ENCODE measurements around the gene MED7.

The MED7 gene

DNA sequence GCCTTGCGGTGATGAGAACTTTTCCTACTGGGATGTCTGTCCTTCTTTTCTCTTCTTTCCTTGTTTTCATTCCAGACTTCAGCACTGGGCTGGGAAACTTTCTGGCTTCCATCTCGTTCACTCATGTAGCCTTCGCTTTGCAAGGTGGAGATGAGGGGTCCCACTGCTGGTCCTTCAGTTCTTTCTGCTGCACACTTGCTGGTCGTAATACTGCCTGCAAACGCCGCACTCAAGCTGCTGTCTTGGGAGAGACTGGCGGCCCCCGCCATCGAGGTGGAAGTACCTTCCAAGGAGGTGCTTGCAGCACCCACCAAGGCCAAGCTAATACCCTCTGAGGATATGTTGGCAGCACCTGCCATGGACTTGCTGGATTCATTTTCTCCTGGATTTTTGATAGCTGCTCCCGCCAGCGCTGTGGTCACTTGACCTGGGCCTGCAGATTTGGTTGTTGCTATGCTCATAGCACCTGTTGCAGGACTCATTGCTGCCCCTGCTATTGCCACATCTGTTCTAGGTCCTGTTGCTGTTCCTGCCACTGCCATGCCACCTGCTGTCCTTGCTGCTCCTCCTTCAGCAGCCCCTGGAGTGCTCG is 20.4 kb upstream of the MED7 start:
- no peak for DNase-seq

DNA sequence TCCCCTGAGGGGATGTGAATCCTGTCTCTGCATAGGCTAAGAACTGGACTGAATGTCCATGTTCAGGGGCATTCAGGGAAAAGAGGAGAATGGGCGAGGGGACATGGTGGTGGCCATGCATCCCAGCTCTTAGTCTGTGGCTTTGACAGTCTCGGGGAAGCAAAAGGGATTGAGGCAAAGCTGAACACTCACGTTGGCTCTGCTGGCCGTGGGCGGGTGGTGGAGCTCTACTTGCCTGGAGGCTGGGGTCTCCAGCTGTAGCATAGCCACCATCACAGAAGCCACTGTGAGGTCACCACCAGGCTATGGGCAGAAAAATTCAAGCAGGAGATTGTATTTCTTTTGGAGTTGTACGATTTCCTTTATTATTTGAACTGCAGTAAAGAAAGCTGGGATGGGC is 19.3 kb upstream of the MED7 start:
- no peak for DNase-seq

DNA sequence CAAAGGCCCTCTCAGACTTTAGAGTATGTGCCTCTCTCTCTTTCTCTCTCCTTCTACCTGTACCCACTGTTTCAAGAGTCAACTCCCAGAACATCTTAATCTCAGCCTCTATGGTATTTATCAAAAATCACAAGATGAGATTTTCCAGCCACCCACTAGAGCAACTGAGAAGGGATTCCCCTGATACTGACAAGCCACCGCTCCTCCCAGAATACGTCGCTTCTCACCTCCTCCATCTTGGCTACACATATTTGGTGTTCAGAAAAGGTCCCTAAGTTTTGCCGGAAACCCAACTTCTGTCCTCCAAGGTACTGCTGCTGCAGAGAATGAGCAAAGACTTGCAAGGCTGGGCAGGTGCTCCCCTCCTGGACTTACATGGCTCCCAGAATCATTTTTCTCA is 17.3 kb upstream of the MED7 start:
- no peak for DNase-seq

DNA sequence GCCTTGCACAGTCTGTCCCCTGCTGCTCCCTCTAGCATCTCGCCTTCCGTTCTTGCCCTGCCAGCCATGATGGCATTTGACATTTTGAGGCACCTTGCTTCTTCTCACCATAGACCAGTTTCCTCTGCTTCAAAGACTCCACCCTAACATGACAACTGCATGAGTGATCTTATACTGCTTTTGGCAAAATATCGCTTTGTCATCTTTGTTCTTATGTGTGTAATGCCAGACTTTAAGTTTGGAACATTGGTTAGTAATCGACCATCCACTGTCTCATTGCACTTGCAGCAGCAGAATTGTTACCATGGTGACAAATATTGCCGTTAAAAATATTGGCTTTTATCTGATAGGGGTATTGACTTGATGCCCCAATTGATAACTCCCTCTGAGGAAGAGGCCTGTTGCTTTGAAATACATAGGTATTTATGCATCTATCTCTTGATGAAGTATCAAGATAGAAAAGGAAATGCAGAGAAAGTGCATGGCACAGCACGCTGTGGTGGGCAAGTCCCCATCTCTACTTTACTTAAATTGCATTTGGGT is 16.6 kb upstream of the MED7 start:
- DNase-seq: no peak

DNA sequence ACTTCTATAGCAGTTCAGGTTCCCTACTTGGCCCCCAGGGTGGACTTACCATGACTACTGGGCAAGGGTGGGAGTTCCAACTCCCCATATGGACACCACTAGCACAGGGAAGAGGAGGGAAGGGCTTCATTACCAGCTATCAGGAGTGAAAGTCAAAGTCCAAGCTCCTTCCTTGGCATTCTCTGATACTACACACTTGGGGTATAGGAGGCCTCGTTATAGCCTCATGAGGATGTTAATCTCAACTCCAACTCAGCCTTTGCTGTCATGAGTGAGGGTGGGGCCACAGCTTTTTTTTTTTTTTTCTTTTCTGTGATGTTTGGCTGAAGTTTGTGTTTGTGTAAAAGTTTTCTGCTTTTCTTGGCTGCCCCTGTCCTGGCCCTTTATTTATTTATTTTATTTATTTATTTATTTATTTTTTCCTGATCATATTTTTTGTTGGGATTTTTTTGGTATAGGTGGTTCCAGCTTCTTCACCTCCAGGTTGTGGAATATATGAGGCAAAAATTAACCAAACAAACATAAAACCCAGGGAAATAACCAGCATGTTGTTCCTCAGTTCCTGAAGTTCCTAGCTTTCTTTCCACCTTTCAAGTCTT is 14.7 kb upstream of the MED7 start:
- no peak for DNase-seq

DNA sequence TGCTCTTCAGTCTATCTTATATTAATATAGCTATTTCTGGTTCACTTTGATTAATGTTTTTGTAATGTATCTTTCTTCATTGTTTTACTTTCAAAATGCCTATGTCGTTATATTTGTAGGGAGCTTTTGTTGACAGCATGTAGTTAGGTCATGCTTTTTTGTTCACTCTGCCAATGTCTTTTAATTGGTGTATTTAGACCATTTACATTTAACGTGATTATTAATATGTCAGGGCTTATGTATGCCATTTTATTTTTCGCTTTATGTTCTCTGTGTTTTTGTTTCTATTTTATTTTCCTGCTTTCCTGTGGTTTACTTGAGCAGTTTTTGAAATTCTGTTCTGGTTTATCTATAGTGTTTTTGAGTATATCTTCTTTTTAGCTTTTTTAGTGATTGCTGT is 12.6 kb upstream of the MED7 start:
- no peak for DNase-seq

DNA sequence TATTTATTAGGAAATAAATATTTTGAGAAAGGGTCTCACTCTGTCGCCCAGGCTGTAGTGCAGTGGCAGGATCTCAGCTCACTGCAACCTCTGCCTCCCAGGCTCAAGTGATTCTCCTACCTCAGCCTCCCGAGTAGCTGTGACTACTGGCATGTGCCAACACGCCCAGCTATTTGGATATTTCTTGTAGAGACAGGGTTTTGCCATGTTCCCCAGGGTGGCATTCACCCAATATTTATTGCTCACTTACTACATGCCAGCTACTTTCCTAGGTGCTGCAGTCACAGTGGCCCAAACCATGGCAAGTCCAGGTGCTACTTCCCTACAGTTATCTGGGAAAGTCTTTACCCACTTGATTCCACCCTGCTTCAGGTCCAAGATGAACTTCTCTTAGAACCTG is 8.3 kb upstream of the MED7 start:
- DNase-seq: no peak

DNA sequence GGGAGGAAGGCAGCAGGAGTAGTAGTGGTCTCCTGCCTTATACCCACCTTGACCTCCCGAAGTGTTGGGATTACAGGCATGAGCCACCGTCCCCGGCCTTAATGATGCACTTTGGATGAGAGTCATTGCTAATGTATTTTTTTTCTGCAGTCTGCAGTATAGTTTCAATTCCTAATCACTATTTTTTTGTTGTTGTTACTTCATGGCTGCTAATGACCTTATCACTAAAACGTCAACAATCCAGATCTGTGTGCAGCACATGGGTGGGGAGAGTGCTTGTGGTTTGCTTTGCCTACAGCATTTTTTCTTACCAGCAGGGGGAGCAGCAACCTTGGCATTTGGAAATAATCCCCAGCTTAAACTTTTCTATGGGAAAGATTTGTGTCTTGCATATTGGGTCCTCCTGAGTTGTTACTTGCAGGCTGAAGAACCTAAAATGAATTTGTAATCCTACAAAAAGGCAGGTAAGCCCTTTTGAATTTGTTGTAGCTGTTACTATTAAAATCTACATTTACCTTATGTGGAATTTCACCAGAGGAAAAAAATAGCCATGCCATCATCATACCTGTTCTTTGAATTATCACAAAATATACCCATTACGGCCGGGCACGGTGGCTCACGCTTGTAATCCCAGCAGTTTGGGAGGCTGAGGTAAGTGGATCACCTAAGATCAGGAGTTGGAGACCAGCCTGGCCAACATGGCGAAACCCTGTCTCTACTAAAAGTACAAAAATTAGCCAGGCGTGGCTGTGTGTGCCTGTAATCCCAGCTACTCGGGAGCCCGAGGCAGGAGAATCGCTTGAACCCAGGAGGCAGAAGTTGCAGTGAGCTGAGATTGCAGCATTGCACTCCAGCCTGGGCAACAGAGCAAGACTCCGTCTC is 6.3 kb upstream of the MED7 start:
- peak; percentile 51 for DNase-seq

DNA sequence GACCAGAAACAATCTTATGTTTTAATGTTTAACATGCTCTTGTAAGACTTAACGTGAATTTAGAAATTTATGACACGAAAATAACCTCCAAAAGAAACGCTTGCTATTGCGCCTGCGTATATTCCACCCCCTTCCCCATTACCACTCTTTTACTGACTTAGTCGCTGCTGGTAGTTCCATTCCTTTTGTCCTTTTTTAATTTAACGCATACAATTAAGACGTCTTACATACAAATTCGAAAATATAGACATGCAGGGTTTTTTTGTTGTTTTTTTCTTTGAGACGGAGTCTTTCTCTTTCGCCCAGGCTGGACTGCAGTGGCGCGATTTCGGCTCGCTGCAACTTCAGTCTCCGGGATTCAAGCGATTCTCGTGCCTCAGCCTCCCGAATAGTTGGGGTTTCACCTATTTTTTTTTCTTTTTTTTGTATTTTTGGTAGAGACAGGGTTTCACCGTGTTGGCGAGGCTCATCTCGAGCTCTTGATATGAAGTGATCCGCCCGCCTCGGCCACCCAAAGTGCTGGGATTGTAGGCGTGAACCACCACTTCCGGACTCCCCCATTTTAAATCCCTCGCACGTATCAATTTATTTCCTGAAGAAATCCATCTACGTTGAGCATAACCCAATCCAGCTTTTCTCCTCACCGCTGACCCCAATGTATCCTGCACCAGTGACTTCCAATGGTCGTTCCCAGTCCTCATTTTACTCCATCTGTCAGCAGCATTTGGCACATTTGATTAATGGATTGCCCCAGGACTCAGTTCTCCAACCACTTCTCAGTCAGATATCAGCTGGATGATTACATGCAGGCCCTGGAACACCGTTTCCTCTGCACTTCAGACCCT is 684 bp upstream of the MED7 start:
- peak; percentile 79 for DNase-seq

DNA sequence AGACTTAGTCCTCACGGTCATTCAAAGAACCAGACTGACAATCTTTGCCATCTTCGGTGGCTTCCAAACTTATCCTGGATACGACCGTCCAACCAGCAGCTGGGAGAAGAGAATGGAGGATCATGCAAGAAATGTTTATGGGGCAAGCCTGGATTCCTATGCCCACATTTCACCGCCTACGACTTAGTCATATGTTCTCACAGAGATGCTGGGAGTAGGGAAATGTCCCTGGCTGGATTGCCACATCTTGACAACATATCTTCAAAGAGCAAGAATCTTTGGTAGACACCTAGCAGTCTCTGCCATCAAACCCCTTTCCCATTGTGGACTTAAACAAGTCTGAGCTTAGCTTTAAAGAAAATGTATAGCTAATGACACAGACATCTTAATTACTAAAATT is 5.0 kb downstream of the MED7 start:
- no peak for DNase-seq

DNA sequence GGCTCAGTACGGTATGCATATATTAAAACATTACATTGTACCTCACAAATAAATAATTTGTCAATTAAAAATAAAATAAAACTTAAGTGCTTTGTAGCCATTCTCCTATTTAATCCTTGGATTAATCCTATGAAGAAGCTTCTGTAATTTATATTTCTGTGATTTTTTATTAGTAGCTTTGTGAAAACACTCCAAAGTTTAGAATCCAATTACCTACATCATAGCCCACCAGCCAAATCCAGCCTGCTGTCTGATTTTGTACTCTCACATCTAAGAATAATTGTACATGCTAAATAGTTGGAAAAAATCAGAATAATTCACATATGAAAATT is 10.4 kb downstream of the MED7 start:
- DNase-seq: no peak

DNA sequence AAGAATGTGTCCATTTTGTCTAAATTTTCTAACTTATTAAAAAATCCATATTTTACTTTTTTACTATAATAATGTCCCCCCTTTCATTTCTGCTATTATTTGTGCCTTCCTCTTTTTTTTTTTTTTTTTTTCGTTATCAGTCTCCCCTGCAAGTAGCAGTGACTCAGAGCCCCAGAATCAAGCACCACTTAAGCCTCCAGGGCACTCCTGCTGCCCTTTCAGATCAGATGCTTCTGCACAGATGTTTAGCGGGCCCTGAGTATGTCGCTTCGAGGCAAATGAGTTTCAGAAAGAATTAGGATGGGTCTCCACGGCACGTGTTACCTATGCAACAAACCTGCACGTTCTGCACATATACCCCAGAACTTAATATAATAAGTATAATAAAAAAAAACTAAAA is 11.7 kb downstream of the MED7 start:
- no peak for DNase-seq

DNA sequence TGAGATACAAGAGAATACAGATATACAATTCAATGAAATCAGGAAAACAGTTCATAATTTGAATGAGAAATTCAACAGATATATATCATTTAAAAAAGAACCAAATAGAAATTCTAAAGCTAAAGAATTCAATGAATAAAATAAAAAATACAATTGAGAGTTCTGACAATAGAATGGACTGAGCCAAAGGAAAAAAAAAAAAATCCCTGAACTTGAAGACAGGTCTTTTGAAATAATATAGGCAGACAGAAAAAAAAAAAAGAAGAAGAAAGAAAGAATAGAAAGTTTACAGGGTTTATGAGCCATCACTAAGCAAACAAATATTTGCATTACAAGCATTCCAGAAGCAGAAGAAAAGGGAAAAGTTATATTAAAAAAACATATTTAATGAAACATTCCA is 21.0 kb downstream of the MED7 start:
- no peak for DNase-seq

DNA sequence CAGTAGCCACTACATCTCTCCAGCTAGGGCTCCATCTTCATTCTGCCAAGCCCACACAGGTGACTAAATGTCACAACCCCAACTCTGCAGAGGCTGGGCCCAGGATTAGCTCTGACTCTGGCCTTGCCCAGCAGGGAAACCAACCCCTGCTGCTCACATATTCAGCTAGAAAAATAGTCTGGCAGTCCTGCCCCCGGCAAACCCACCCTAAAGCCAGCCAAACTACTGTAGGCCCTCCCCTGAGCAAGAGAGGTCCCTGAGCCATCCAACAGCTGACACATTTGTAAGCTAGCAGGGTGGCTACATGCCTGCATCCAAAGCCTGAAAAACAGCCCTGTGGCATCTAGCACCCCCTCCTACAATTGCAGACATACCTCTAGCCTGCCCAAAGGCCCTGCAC is 22.6 kb downstream of the MED7 start:
- DNase-seq: no peak

DNA sequence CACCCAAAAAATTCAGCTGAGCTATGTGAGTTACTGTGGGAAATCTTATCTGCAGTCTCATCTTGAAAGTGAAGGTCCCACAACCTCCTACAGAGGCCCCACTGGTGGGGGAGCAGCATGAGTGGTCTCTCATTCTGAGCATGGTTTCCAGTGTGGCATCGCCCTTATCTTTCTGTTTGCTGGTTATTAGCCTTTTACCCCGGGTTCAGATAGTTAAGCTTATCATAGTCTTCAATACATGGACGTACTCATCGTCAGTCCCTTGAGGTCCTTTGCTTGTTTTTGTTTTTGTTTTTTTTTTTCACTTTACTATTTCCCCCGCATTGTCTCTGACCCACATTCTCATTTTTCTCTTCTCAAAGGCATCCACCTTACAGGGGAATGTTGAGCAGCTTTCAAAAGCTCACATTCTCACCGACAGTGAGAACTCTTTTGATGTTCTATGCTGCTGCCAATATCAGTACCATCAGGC is 26.1 kb downstream of the MED7 start:
- DNase-seq: no peak

DNA sequence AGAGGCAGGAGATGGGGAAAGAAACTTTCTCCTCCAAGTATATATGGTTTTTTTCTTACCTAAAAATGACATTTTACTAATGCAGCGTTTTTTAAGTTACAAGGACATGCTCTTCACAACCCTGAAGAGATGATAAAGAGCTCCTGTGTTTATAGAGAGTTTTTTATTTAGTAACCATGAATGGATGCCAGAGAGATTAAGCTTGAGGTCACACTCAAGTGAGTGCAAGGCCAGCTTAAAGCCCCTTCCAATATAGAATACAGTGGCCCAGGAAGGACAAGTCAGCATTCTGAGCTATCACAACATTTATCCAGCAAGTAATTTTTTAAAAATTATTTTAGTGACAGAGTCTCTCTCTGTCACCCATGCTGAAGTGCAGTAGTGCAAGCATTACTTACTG is 27.2 kb downstream of the MED7 start:
- no peak for DNase-seq

DNA sequence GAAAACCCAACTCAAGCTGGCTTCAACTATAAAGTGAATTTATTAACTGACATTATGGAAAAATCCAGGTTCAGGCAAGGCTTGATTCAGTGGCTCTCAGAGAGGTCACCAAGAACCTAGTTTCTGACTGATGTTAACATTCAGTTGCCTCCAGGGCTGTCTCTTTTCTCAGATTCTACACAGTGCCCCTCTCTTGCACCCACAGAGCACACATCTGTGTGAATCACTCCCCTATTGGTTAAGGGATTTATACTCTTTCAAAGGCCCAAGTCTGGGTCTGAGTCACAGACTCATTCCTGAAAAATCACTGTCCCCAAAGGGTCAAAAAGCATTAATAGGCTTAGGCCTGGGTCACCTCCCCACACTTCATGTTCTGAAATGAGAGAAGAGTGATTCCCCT is 27.7 kb downstream of the MED7 start:
- DNase-seq: no peak

DNA sequence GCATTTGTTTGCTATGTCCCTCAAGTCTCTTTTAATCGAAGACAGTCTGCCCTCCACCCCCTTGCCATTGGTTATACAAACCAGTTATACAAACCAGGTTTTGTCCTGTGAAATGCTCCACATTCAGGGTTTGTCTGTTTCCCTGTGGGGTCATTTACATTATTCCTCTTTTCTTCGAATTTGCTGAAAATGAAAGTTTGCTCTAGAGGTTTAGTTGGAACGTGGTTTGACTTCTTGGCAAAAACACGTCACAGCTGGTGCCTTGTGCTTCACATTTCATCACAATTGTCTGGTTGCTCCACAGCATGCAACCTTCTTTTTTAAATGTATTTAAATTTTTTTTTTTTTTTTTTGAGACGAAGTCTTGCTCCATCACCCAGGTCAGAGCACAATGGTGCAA is 29.7 kb downstream of the MED7 start:
- no peak for DNase-seq

DNA sequence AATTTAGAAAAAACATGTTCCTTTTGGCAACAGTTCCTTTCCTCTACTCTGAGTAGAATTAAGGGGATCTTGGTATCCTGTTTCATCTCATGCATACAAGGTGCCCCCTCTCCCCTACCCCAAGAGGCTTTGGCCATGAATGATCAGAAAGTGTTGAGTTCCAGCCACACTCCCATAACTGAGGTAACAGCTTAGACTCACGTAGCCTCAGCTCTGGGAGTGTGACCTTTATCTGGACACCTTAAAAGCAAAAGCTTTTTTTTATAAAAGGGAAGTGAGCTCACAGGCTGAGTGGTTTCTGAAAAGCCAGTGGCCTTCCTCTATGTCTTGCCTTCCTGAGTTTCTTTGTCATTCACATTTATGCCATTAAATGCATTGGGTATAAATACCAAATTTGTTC is 32.9 kb downstream of the MED7 start:
- no peak for DNase-seq

DNA sequence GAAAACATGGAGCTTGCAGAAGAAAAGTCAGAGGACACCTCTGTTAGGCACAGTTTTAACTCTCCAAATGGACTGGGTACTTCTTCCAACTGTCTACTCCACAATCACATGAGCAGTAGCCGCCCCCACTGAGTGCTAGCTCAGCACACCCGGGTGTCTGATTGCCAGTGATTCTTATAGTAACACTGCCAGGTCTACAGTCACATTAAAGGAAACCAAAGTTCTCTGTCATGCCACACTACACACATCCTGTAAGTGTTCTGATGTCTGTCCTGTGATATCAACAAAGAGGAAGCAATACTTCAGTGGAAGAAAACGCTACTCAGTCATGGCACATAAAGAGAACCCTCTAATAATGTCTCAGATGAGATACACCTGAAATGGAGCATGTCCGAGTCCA is 33.7 kb downstream of the MED7 start, which contains the start of gene HAVCR2:
Gene HAVCR2, minus strand, starts transcription at position 69 of the 400 bp plus-strand sequence. Its CDS starts 61 bp downstream, at position 8.
- no peak for DNase-seq

DNA sequence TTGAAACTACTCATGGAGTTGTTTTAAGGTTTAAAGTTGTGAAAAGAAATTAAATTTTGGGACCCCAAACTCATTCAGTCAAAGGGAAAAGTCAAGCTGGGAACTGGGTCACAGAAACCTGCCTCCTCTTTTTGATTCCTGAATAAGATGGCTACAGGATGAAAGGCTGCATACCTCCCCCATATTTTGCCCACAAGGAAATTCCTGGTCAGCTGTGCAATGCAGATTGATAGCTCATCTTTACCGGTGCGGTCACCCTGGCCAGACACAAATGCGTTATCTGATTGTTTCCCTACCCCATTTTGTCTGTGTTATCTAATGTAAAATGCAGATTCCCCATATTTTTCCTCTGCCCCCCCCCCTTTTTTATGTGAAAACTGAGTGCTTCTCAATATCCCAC is 35.2 kb downstream of the MED7 start:
- no peak for DNase-seq

DNA sequence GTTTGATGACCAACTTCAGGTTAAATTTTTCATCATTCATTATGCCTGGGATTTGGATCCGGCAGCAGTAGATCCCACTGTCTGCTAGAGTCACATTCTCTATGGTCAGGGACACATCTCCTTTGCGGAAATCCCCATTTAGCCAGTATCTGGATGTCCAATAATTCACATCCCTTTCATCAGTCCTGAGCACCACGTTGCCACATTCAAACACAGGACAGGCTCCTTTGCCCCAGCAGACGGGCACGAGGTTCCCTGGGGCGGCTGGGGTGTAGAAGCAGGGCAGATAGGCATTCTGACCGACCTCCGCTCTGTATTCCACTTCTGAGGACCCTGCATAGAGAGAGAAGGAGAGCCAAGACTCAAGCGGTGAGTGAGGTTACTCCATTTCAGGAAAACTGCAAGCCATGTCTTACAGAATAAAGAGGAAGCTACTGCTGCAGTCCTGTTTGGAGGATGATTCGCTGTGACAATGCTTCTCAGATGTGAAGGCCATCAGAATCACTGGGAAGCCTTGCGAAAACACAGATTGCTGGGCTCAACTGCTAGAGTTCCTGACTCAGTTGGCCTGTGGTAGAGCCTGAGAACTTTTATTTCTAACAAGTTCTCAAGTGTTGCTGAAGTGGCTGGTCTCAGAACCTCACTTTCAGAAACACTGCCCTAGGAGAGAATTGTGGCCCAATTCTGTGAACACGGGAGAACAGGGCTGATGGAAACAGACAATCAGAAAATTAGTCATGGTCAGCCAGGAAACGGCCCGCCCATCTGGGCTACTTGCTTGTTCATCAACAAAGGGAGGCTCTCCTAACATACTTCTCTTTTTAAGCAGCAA is 35.8 kb downstream of the MED7 start:
- no peak for DNase-seq
